Tibial nerve (tissue), 4 donors: ENCODE results near the gene NT5C. TPM values are rescaled to one million over a fixed set of nuclear protein-coding genes. Genes with fewer than 3 reads are reported as not detected.
"Not testable (repeated sequence)": the region's sequence is repeated elsewhere in the genome, so short reads cannot be mapped to it uniquely, and the experiment has no call there.

Experiments
- DNase-seq, 2 donors: peaks; one replicate each; pipeline ENCODE4 v3.0.0-alpha.2; 2019; ENCODE audit warnings: low spot score in 2 of 2
- H3K27ac ChIP-seq, 4 donors: fragments of 200-600 bp; sonication (generic) in 3 of 4; one replicate each; pipeline ENCODE4 v1.5.1; 2017 to 2019; ENCODE audit warnings: mild to moderate bottlenecking in 1 of 4
- H3K27me3 ChIP-seq, 2 donors: fragments of 200-600 bp; sonication (generic) in 1 of 2; one replicate each; pipeline versions ENCODE4 v1.5.1 to v1.6.0; 2017 to 2019
- H3K36me3 ChIP-seq, 3 donors: fragments of 200-600 bp; sonication (generic); one replicate each; pipeline ENCODE4 v1.5.1; 2018 to 2019
- H3K4me1 ChIP-seq, 4 donors: fragments of 200-600 bp; sonication (generic) in 3 of 4; one replicate each; pipeline ENCODE4 v1.5.1; 2017 to 2019
- H3K4me3 ChIP-seq, 4 donors: fragments of 200-600 bp; sonication (generic) in 3 of 4; one replicate each; pipeline ENCODE4 v1.5.1; 2017 to 2019; ENCODE audit warnings: mild to moderate bottlenecking in 1 of 4, moderate library complexity in 1 of 4
- H3K9me3 ChIP-seq, 4 donors: fragments of 200-600 bp; sonication (generic) in 3 of 4; one replicate each; pipeline ENCODE4 v1.5.1; 2017 to 2019
- EP300 ChIP-seq, 2 donors: sonication (generic); formaldehyde crosslinking; IDR thresholded peaks; one replicate each; pipeline ENCODE4 v1.6.1; 2017; ENCODE audit warnings: antibody characterized with exemption in 2 of 2, mild to moderate bottlenecking in 1 of 2
- POLR2A ChIP-seq, 2 donors: fragments of 450-650 bp; IDR thresholded peaks; one replicate each; pipeline ENCODE4 v1.6.1; 2017; ENCODE audit warnings: antibody characterized with exemption in 2 of 2, mild to moderate bottlenecking in 2 of 2, moderate library complexity in 2 of 2
- WGBS, 2 donors: methylation state at CpG; one replicate each; pipeline ENCODE4 v1.1.5; 2018; 5-methylcytosine and 5-hydroxymethylcytosine counted together
- total RNA-seq, 4 donors: library from RNA; depleted of rRNA; stranded (reverse); fragments of >200 nt; gene quantifications; one replicate each; pipeline ENCODE4 v1.1.0, GENCODE V29; 2016
- TF ChIP-seq, protein P1 (sequence below), 5 experiments: fragments of 200-600 bp in 3 of 5; fragments of 450-650 bp in 2 of 5; sonication (generic) in 3 of 5; IDR thresholded peaks; one replicate each; pipeline ENCODE4 v1.5.1; 2016 to 2019; ENCODE audit warnings: antibody characterized with exemption in 5 of 5, mild to moderate bottlenecking in 3 of 5, moderate library complexity in 2 of 5

NT5C gene
- total RNA-seq, 4 donors from 2014 or later = 137 to 194 (median 166) TPM

GRCh38 chr17:75159196-75160031, 27.9 kb upstream of the NT5C start:
- DNase-seq = no peak
- peaks cover 0 to 22% (median 0%) of the 10 kb centered on the region in 3 donors for H3K36me3 ChIP-seq
- peaks cover 0 to 4% (median 0%) of the 10 kb centered on the region in 4 donors for H3K4me1 ChIP-seq
- TF ChIP-seq, protein P1, sequence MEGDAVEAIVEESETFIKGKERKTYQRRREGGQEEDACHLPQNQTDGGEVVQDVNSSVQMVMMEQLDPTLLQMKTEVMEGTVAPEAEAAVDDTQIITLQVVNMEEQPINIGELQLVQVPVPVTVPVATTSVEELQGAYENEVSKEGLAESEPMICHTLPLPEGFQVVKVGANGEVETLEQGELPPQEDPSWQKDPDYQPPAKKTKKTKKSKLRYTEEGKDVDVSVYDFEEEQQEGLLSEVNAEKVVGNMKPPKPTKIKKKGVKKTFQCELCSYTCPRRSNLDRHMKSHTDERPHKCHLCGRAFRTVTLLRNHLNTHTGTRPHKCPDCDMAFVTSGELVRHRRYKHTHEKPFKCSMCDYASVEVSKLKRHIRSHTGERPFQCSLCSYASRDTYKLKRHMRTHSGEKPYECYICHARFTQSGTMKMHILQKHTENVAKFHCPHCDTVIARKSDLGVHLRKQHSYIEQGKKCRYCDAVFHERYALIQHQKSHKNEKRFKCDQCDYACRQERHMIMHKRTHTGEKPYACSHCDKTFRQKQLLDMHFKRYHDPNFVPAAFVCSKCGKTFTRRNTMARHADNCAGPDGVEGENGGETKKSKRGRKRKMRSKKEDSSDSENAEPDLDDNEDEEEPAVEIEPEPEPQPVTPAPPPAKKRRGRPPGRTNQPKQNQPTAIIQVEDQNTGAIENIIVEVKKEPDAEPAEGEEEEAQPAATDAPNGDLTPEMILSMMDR (IDR thresholded peaks at IDR 0.05) = no peak
- TF ChIP-seq POLR2A (IDR thresholded peaks at IDR 0.05) (no peak), EP300 (IDR thresholded peaks at IDR 0.05) (no peak)
- H3K27me3 ChIP-seq = no peaks in the 10 kb centered on the region
- H3K4me3 ChIP-seq = no peak overlapping the region
- H3K9me3 ChIP-seq = no peaks in the 10 kb centered on the region
- 86 to 90% methylated on average over 4 of the region's 4 CpGs for WGBS, 2 donors
- no peak overlapping the region for H3K27ac ChIP-seq

DNA sequence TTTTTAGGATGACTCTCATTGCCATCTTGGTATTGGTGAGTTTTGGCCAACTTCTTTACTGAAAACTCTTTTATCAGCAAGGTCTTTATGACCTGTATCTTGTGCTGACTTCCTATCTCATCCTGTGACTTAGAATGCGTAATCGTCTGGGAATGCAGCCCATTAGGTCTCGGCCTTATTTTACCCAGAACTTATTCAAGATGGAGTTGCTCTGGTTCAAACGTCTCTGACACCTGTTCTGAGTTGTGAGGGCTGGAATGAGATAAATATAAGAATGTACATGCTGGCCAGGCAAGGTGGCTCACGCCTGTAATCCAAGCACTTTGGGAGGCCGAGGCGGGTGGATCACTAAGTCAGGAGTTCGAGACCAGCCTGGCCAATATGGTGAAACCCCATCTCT, 26.9 kb upstream of the NT5C start:
- H3K27ac ChIP-seq, H3K27me3 ChIP-seq, H3K9me3 ChIP-seq, H3K4me1 ChIP-seq, H3K4me3 ChIP-seq, DNase-seq: not testable (repeated sequence)
- WGBS, 2 donors = 89 to 93% methylated on average over 8 of the region's 8 CpGs
- peaks cover 0 to 16% (median 0%) of the 10 kb centered on the region in 3 donors for H3K36me3 ChIP-seq

DNA sequence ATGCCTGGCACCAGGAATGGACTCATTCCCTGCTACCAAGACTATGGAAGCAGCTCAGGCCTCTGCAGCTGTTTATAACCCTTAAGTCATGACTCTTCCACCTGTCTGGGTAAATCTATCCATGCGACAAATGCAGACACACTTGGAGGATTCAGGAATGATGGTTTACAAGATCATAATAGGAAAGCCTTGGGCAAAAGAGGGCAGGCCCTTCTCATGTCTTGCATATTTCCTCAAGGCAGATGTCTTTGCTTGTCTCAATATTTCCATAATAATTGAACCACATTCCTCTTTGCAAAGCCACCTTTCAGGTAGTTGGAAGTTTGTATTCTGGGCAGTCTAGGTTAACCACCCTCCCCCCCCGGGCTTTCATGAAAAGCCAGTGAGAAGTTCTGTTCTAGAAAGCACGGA, 23.7 kb upstream of the NT5C start:
- H3K27ac ChIP-seq = peak overlapping the region in 2 of 4 donors; percentile 45 to 74
- 90 to 92% methylated on average over 3 of the region's 3 CpGs for WGBS, 2 donors
- H3K9me3 ChIP-seq = no peaks in the 10 kb centered on the region

GRCh38 chr17:75154195-75155106, 22.9 kb upstream of the NT5C start, which contains the start of gene JPT1:
JPT1 (minus strand) TSS chr17:75154512; CDS start chr17:75154397, 115 bp downstream.
- DNase-seq = peak; percentile 96 to 97
- TF ChIP-seq EP300 (IDR thresholded peaks at IDR 0.05) (peak; percentile 70 to 98), POLR2A (IDR thresholded peaks at IDR 0.05) (peak; percentile 97 to 98)
- TF ChIP-seq, protein P1 (IDR thresholded peaks at IDR 0.05) = peak in 1 of 5 experiments; percentile 36
- Histone ChIP-seq H3K4me1 (peaks cover 0 to 19% (median 13%) of the 10 kb centered on the region in 4 donors), H3K36me3 (peaks cover 0 to 6% (median 0%) of the 10 kb centered on the region in 3 donors), H3K4me3 (peak within 1 kb of the TSS; percentile 40 to 88 (median 76)), H3K9me3 (no peaks in the 10 kb centered on the region), H3K27me3 (no peaks in the 10 kb centered on the region), H3K27ac (peak within 1 kb of the TSS in 3 of 4 donors; percentile 39 to 81 (median 74))
- 5 to 7% methylated on average over 17 to 28 of the region's 67 CpGs for WGBS, 2 donors

More for the DNA sequence above, 23.7 kb upstream of the NT5C start:
- DNase-seq = no peak
- H3K4me3 ChIP-seq = no peak overlapping the region
- no peaks in the 10 kb centered on the region for H3K27me3 ChIP-seq
- H3K36me3 ChIP-seq = peaks cover 0 to 10% (median 0%) of the 10 kb centered on the region in 3 donors
- H3K4me1 ChIP-seq = peaks cover 0 to 19% (median 13%) of the 10 kb centered on the region in 4 donors
- TF ChIP-seq EP300 (IDR thresholded peaks at IDR 0.05) (no peak), POLR2A (IDR thresholded peaks at IDR 0.05) (no peak)
- TF ChIP-seq, protein P1 (IDR thresholded peaks at IDR 0.05) = no peak

- no peak for DNase-seq
- WGBS, 2 donors = 0 to 2% methylated on average over 27 to 30 of the region's 35 CpGs
- Histone ChIP-seq H3K27me3 (no peaks in the 10 kb centered on the region), H3K4me1 (peaks cover 0 to 19% (median 13%) of the 10 kb centered on the region in 4 donors), H3K4me3 (peak overlapping the region; percentile 40 to 88 (median 76)), H3K27ac (peak overlapping the region in 2 of 4 donors; percentile 74 to 81), H3K9me3 (no peaks in the 10 kb centered on the region), H3K36me3 (peaks cover 0 to 6% (median 0%) of the 10 kb centered on the region in 3 donors)
- TF ChIP-seq POLR2A (IDR thresholded peaks at IDR 0.05) (no peak), EP300 (IDR thresholded peaks at IDR 0.05) (no peak)
- TF ChIP-seq, protein P1 (IDR thresholded peaks at IDR 0.05) = no peak
These were observed 22.2 kb upstream of the NT5C start for GRCh38 chr17:75153780-75154194.
